K562 (cell line): ENCODE data around the gene LETM1. TPM values are rescaled to one million over a fixed set of nuclear protein-coding genes. Genes with fewer than 3 reads are reported as not detected.

Experiments
- CBX3 ChIP-seq, 2 experiments: IDR thresholded peaks; 1 replicate in 1 of 2; 2 replicates in 1 of 2; pipeline ENCODE4 v1.6.1; 2012; ENCODE audit warnings: inconsistent platforms in 2 of 2, low read length in 2 of 2, borderline replicate concordance in 1 of 2, control low read depth in 1 of 2
- E2F3 ChIP-seq: fragments of 250-450 bp; sonication (Bioruptor Pico); IDR thresholded peaks from 2 replicates; pipeline ENCODE4 v1.4.0; 2020; ENCODE audit warnings: mild to moderate bottlenecking
- ETV5 ChIP-seq: sonication (generic); formaldehyde crosslinking; IDR thresholded peaks from 2 replicates; pipeline ENCODE4 v1.4.0; 2020; ENCODE audit warnings: low read depth, mild to moderate bottlenecking, missing genetic modification reagents
- FOXM1 ChIP-seq, 2 experiments: fragments of 450-650 bp in 1 of 2; sonication (generic) in 1 of 2; formaldehyde crosslinking in 1 of 2; IDR thresholded peaks; 2 replicates each; pipeline versions ENCODE4 v1.6.1 to v1.9.0; 2017 to 2022; ENCODE audit warnings: low read depth in 2 of 2, mild to moderate bottlenecking in 2 of 2, missing genetic modification reagents in 1 of 2, moderate library complexity in 1 of 2
- HDGF ChIP-seq: fragments of 450-650 bp; IDR thresholded peaks from 2 replicates; pipeline ENCODE4 v1.6.1; 2016
- HIVEP1 ChIP-seq: fragments of 250-450 bp; sonication (Bioruptor Pico); IDR thresholded peaks from 2 replicates; pipeline ENCODE4 v1.4.0; 2020; ENCODE audit warnings: mild to moderate bottlenecking
- HMGN3 ChIP-seq: IDR thresholded peaks from 2 replicates; pipeline ENCODE4 v1.6.1; 2011; ENCODE audit warnings: borderline replicate concordance, low read depth, mild to moderate bottlenecking, mixed read lengths, low read length; ENCODE audit not compliant: insufficient read length; ENCODE audit errors: extremely low read depth
- HSF4 ChIP-seq: fragments of 250-450 bp; sonication (Bioruptor Pico); IDR thresholded peaks from 2 replicates; pipeline ENCODE4 v2.1.2; 2022; ENCODE audit warnings: mild to moderate bottlenecking, moderate library complexity, borderline replicate concordance
- KDM1A ChIP-seq, 2 experiments: fragments of 450-650 bp; IDR thresholded peaks; 2 replicates each; pipeline ENCODE4 v1.6.1; 2016; ENCODE audit warnings: mild to moderate bottlenecking in 2 of 2
- NRF1 ChIP-seq, 2 experiments: fragments of 450-650 bp; IDR thresholded peaks in 1 of 2; conservative IDR thresholded peaks in 1 of 2; 2 replicates each; pipeline ENCODE4 v1.6.1; 2014; ENCODE audit warnings: mild to moderate bottlenecking in 2 of 2
- RUNX1 ChIP-seq: sonication (generic); IDR thresholded peaks from 2 replicates; pipeline ENCODE4 v1.6.1; 2016; ENCODE audit warnings: antibody characterized with exemption, low read depth
- TCF3 ChIP-seq: sonication (generic); formaldehyde crosslinking; IDR thresholded peaks from 2 replicates; pipeline ENCODE4 v1.4.0; 2020; ENCODE audit warnings: mild to moderate bottlenecking, missing genetic modification reagents
- TCF7L2 ChIP-seq: fragments of 150-350 bp; IDR thresholded peaks from 2 replicates; pipeline ENCODE4 v1.6.1; 2016; ENCODE audit warnings: low read depth, mild to moderate bottlenecking, low read length, moderate library complexity
- polyA plus RNA-seq, 8 experiments: library from polyadenylated mRNA; depleted of rRNA in 4 of 8; stranded (reverse) in 5 of 8; unstranded in 3 of 8; fragments of >200 nt; fragmentation: Nextera tagmentation in 2 of 8; fragmentation: Illumina TruSeq in 1 of 8; extraction: Ambion mirVana in 2 of 8; extraction: Trizol in 1 of 8; gene quantifications; 2 replicates each; pipeline versions ENCODE4 v1.2.1 to v1.2.3, GENCODE V29; 2011 to 2014; ENCODE audit warnings: inconsistent platforms in 1 of 8, missing spikeins in 1 of 8
- total RNA-seq, 7 experiments: library from RNA; depleted of rRNA in 6 of 7; stranded (reverse); fragments of >200 nt in 6 of 7; fragmentation: Illumina TruSeq in 2 of 7; extraction: Trizol in 2 of 7; gene quantifications; 2 replicates each; pipeline versions ENCODE4 v1.2.1 to v1.2.3, GENCODE V29; 2011 to 2021; ENCODE audit warnings: low replicate concordance in 1 of 7
- TF ChIP-seq, protein P1 (sequence below): fragments of 250-450 bp; sonication (Bioruptor Pico); IDR thresholded peaks from 2 replicates; pipeline ENCODE4 v1.8.0; 2022; ENCODE audit warnings: moderate library complexity, mild to moderate bottlenecking, inconsistent platforms
- TF ChIP-seq, protein P2 (sequence below): fragments of 450-650 bp; IDR thresholded peaks from 2 replicates; pipeline ENCODE4 v1.6.1; 2016; ENCODE audit warnings: antibody characterized with exemption
- TF ChIP-seq, protein P3 (sequence below): fragments of 200-800 bp; sonication (Bioruptor generic); IDR thresholded peaks from 2 replicates; pipeline ENCODE4 v1.6.1; 2017; ENCODE audit warnings: missing genetic modification characterization, missing compliant biosample characterization
- TF ChIP-seq, protein P4 (sequence below): fragments of 250-450 bp; sonication (Bioruptor Pico); IDR thresholded peaks from 2 replicates; pipeline ENCODE4 v1.4.0; 2020; ENCODE audit warnings: mild to moderate bottlenecking
- TF ChIP-seq, protein P5 (sequence below): sonication (generic); formaldehyde crosslinking; IDR thresholded peaks from 2 replicates; pipeline ENCODE4 v1.8.0; 2022; ENCODE audit warnings: mild to moderate bottlenecking, missing genetic modification reagents, borderline replicate concordance

The LETM1 gene
- total and polyA plus RNA-seq, 9 of the 15 experiments (the other 6 are each of a cell fraction or from before 2014, with no cell fraction given), result 3.9 to 109 (median 35.0) TPM

DNA sequence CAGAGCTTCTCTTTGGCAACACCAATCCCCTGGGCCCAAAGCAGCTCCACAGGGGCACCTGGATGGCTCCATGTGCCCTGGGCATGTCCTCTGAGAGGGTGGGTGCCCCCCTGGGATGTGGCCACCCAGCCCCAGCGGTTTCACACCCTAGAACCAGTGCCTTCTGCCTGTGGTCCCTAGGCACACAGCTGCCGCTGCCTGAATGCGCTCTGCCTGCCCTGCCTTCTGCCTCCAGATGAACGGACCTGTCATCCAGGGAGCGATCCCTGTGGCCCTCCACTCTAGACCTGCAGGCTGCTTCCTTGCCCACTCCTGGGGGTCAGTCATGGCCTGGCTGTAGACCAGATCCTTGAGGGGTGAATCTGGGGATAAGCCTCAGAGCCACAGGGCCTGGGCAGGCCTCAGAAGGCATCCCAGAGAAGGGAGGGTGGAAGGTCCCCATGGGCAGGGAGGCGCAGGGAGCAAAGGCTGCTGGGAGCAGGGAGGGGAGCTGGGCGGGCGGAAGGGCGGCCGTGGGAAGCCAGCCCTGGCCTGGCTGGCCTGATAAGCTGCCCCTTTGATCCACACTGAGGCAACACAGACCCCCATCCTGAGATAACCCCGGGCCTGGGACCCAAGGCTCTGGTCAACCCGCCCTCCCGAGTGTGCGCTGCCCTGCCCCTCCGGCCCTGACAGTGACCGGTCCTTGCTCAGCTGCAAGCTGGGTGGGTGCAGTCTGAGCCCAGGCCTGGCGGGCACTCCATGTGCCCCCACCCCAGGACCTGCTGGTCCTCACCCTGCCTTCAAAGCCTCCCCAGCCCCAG is 71.0 kb downstream of the LETM1 start (continued):
- TF ChIP-seq, protein P1, sequence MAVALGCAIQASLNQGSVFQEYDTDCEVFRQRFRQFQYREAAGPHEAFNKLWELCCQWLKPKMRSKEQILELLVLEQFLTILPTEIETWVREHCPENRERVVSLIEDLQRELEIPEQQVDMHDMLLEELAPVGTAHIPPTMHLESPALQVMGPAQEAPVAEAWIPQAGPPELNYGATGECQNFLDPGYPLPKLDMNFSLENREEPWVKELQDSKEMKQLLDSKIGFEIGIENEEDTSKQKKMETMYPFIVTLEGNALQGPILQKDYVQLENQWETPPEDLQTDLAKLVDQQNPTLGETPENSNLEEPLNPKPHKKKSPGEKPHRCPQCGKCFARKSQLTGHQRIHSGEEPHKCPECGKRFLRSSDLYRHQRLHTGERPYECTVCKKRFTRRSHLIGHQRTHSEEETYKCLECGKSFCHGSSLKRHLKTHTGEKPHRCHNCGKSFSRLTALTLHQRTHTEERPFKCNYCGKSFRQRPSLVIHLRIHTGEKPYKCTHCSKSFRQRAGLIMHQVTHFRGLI (CRISPR knock-in tag), result no peak
- peak; percentile 46; the same call in 1 of the 2 replicates for TF ChIP-seq HSF4 (CRISPR knock-in tag)
- TF ChIP-seq, protein P2, sequence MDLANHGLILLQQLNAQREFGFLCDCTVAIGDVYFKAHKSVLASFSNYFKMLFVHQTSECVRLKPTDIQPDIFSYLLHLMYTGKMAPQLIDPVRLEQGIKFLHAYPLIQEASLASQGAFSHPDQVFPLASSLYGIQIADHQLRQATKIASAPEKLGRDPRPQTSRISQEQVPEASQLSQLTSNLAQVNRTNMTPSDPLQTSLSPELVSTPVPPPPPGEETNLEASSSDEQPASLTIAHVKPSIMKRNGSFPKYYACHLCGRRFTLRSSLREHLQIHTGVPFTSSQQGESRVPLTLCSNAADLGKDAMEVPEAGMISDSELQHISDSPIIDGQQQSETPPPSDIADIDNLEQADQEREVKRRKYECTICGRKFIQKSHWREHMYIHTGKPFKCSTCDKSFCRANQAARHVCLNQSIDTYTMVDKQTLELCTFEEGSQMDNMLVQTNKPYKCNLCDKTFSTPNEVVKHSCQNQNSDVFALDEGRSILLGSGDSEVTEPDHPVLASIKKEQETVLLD, result peak; percentile 79
- TF ChIP-seq E2F3, result peak; percentile 82; the same call in 1 of the 2 replicates
- TF ChIP-seq, protein P3, sequence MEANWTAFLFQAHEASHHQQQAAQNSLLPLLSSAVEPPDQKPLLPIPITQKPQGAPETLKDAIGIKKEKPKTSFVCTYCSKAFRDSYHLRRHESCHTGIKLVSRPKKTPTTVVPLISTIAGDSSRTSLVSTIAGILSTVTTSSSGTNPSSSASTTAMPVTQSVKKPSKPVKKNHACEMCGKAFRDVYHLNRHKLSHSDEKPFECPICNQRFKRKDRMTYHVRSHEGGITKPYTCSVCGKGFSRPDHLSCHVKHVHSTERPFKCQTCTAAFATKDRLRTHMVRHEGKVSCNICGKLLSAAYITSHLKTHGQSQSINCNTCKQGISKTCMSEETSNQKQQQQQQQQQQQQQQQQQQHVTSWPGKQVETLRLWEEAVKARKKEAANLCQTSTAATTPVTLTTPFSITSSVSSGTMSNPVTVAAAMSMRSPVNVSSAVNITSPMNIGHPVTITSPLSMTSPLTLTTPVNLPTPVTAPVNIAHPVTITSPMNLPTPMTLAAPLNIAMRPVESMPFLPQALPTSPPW (CRISPR knock-in tag), result peak; percentile 93
- TF ChIP-seq TCF3 (CRISPR knock-in tag), result peak; percentile 98
- peak; percentile 98 for TF ChIP-seq HMGN3
- TF ChIP-seq TCF7L2, result peak; percentile 45; the same call in 1 of the 2 replicates
- TF ChIP-seq NRF1 (conservative IDR thresholded peaks at IDR 0.05 in 1 of 2, IDR thresholded peaks at IDR 0.05 in 1 of 2), result peak; percentile 61 to 70
- TF ChIP-seq KDM1A (IDR thresholded peaks at IDR 0.05), result peak; percentile 46 to 79; a peak in 3 of 4 replicates
- TF ChIP-seq, protein P4, sequence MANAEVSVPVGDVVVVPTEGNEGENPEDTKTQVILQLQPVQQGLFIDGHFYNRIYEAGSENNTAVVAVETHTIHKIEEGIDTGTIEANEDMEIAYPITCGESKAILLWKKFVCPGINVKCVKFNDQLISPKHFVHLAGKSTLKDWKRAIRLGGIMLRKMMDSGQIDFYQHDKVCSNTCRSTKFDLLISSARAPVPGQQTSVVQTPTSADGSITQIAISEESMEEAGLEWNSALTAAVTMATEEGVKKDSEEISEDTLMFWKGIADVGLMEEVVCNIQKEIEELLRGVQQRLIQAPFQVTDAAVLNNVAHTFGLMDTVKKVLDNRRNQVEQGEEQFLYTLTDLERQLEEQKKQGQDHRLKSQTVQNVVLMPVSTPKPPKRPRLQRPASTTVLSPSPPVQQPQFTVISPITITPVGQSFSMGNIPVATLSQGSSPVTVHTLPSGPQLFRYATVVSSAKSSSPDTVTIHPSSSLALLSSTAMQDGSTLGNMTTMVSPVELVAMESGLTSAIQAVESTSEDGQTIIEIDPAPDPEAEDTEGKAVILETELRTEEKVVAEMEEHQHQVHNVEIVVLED (CRISPR knock-in tag), result no peak
- TF ChIP-seq, protein P5, sequence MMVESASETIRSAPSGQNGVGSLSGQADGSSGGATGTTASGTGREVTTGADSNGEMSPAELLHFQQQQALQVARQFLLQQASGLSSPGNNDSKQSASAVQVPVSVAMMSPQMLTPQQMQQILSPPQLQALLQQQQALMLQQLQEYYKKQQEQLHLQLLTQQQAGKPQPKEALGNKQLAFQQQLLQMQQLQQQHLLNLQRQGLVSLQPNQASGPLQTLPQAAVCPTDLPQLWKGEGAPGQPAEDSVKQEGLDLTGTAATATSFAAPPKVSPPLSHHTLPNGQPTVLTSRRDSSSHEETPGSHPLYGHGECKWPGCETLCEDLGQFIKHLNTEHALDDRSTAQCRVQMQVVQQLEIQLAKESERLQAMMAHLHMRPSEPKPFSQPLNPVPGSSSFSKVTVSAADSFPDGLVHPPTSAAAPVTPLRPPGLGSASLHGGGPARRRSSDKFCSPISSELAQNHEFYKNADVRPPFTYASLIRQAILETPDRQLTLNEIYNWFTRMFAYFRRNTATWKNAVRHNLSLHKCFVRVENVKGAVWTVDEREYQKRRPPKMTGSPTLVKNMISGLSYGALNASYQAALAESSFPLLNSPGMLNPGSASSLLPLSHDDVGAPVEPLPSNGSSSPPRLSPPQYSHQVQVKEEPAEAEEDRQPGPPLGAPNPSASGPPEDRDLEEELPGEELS, result no peak
- TF ChIP-seq ETV5 (CRISPR knock-in tag), result peak; percentile 87; the same call in 1 of the 2 replicates
- TF ChIP-seq CBX3 (IDR thresholded peaks at IDR 0.05; ENCODE audit: borderline replicate concordance in 1 of 2, low read length in 2 of 2), result peak in 1 of 2 experiments; percentile 65; a peak in 1 of 3 replicates
- TF ChIP-seq HIVEP1 (CRISPR knock-in tag), result no peak; the same call in 1 of the 2 replicates
- peak; percentile 41; the same call in 1 of the 2 replicates for TF ChIP-seq FOXM1 (IDR thresholded peaks at IDR 0.05; ENCODE audit: low read depth)
- no peak for TF ChIP-seq FOXM1 (CRISPR knock-in tag; IDR thresholded peaks at IDR 0.05; ENCODE audit: low read depth)
- peak; percentile 74; the same call in 1 of the 2 replicates for TF ChIP-seq RUNX1
- 0 out of 2 replicates have a peak, but pooled peaks have one; percentile 66 for TF ChIP-seq HDGF
